22Rv1 (cell line): ENCODE measurements around the gene ANKS6.

Source experiments
- H3K27ac ChIP-seq: fragments of 450-650 bp; 2 replicates; pipeline ENCODE4 v1.5.1; 2017
- CTCF ChIP-seq: fragments of 450-650 bp; IDR thresholded peaks from 2 replicates; pipeline ENCODE4 v1.5.1; 2017; ENCODE audit warnings: mild to moderate bottlenecking
- ZFX ChIP-seq: fragments of 450-650 bp; IDR thresholded peaks from 2 replicates; pipeline ENCODE4 v1.6.1; 2017; ENCODE audit warnings: antibody characterized with exemption, borderline replicate concordance

Gene ANKS6

GRCh38 chr9:98719055-98719454, 77.3 kb downstream of the ANKS6 start:
- H3K27ac ChIP-seq = no peak overlapping the region
- TF ChIP-seq ZFX (no peak), CTCF (no peak)

DNA sequence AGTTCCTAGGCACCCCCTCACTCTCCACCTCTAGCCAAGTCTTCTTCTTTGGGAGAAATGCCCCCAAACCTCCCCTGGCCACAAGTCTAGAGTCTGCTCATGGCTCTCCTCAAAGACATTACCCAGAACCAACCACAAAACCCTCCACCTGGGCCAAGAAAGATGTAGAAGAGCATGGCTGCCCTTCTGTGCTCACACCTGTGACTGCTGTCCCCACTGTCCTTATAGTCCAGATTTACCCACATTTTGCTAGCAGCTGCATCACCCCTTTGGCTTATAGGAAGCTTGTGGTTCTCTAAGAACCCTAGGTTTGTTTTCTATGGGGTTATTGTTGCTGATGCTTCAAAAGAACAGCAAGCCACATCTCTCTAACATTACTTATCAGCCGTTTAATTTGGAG, 81.5 kb downstream of the ANKS6 start:
- no peak for TF ChIP-seq ZFX
- TF ChIP-seq CTCF = no peak
- no peak overlapping the region for H3K27ac ChIP-seq

DNA sequence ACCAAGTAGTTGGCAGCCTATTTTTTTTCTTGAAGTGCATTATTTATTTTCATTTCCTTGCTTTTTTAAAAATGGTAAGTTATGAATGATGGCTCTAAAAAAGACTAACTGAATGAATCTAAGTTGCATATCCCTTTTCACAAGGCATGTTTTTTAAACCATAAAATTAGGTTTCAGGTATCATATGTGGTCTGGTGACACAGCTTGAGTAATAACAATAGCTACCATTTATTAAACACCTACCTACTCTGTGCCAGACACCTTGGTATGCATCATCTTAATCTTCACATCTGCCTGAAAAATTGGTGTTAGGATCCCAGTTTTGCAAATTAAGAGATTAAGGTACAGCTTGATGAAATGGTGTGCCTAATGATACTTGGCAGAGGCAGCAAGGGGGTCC, 83.4 kb downstream of the ANKS6 start:
- TF ChIP-seq CTCF = no peak
- TF ChIP-seq ZFX = no peak

DNA sequence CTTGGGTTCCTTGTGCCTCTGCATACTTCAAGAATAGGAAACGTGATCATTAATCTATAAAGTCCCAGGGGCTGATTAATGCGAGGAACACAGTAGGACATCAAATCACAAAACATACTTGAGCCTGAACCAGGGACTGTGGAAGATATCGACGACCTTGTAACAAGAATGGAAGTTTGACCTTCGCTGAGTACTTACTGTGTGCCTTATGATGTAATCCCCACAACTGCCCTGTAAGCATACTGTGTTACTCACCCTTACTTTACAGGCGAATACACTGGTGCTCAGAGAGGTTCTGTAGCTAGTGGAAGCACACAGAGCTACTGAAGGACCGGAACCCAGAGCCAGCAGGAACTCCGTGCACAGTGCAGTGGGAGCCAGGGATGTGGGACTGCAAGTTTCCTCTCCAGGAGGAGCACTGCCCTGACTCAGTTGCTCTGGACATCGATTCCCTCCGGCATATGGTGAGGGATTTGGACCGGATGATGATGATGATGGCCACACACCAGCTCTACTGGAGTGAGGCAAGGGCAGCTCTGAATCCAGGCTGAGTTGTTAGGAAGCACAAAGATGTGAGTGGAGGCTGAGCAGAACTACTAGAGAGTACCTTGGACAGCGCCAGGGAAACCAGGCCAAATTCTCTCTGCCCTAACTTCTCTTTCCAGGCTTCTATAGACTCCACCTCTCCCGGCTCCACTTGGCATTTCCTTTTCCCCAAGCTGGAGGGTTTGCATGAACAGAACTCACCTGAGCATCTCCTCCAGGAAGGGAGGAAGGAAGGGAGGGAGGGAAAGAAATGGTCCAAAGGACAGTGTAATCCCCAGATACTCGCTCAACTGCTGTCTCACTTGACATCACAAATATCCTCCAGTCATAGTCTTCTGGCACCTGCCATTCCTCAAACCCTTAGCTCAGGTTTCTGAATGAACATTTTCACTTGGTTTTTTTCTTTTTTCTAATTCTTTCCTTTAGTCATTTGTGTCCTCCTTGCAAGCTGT, 86.1 kb downstream of the ANKS6 start:
- TF ChIP-seq ZFX = no peak
- no peak for TF ChIP-seq CTCF
- no peak overlapping the region for H3K27ac ChIP-seq

More for the DNA sequence above, 83.4 kb downstream of the ANKS6 start:
- H3K27ac ChIP-seq = no peak overlapping the region

- TF ChIP-seq ZFX (no peak), CTCF (no peak)
- no peak within 1 kb of the TSS for H3K27ac ChIP-seq
Measured at GRCh38 chr9:98708933-98709911, 87.1 kb downstream of the ANKS6 start, which contains the start of gene GABBR2. Gene GABBR2 (minus strand): TSS chr9:98708935. CDS start chr9:98708737, 198 bp downstream.

GRCh38 chr9:98708103-98708932, 88.0 kb downstream of the ANKS6 start:
- no peak overlapping the region for H3K27ac ChIP-seq
- no peak for TF ChIP-seq ZFX
